Common myeloid progenitor, CD34-positive (primary cell): ENCODE results near the gene GATA5.
"Not testable (repeated sequence)": the region's sequence is repeated elsewhere in the genome, so short reads cannot be mapped to it uniquely, and the experiment has no call there.

ENCODE experiments used
- CTCF ChIA-PET: fragments of 350-600 bp; sonication (Branson Sonifier 250); formaldehyde crosslinking; loops from one replicate; lab custom pipeline; 2021; ENCODE audit warnings: antibody characterized with exemption; lab: Charles Lee
- POLR2A ChIA-PET: fragments of 350-600 bp; sonication (Branson Sonifier 250); formaldehyde crosslinking; loops from one replicate; lab custom pipeline; 2021; ENCODE audit warnings: antibody characterized with exemption; lab: Charles Lee
- DNase-seq, 3 donors: peaks; one replicate each; pipeline versions ENCODE4 v3.0.0 to v3.0.0-alpha.2; 2013
- H3K27ac ChIP-seq, 2 experiments: 1 replicate in 1 of 2; 2 replicates in 1 of 2; pipeline ENCODE4 v1.7.0; 2013; ENCODE audit warnings: inconsistent platforms in 2 of 2, low read length in 2 of 2, mild to moderate bottlenecking in 2 of 2, low read depth in 1 of 2, moderate library complexity in 1 of 2; ENCODE audit not compliant: severe bottlenecking in 2 of 2, insufficient read depth in 1 of 2, poor library complexity in 1 of 2
- H3K27me3 ChIP-seq, 5 experiments: replicated peaks in 2 of 5; 1 replicate in 3 of 5; 2 replicates in 2 of 5; pipeline versions ENCODE4 v1.6.1 to v1.7.0; 2013; ENCODE audit warnings: low read length in 4 of 5, mild to moderate bottlenecking in 2 of 5, moderate library complexity in 2 of 5, inconsistent platforms in 1 of 5; ENCODE audit not compliant: insufficient read depth in 5 of 5, control insufficient read depth in 4 of 5
- H3K36me3 ChIP-seq, 4 experiments: 1 replicate in 2 of 4; 2 replicates in 2 of 4; pipeline versions ENCODE4 v1.6.1 to v1.7.0; 2013; ENCODE audit warnings: low read length in 3 of 4, control low read depth in 1 of 4, mild to moderate bottlenecking in 1 of 4; ENCODE audit not compliant: control insufficient read depth in 4 of 4, insufficient read depth in 4 of 4
- H3K4me1 ChIP-seq, 4 experiments: 1 replicate in 3 of 4; 2 replicates in 1 of 4; pipeline versions ENCODE4 v1.6.1 to v1.7.1; 2013; ENCODE audit warnings: low read length in 3 of 4, mild to moderate bottlenecking in 3 of 4, control low read depth in 1 of 4, inconsistent platforms in 1 of 4, moderate library complexity in 1 of 4; ENCODE audit not compliant: control insufficient read depth in 4 of 4, insufficient read depth in 4 of 4; ENCODE audit errors: control extremely low read depth in 1 of 4
- H3K4me3 ChIP-seq, 7 experiments: 1 replicate in 4 of 7; 2 replicates in 3 of 7; pipeline versions ENCODE4 v1.5.1 to v1.7.0; 2013; ENCODE audit warnings: mild to moderate bottlenecking in 7 of 7, low read length in 6 of 7, moderate library complexity in 6 of 7, inconsistent platforms in 2 of 7, low read depth in 2 of 7, control low read depth in 1 of 7; ENCODE audit not compliant: insufficient read depth in 4 of 7, control insufficient read depth in 1 of 7; ENCODE audit errors: extremely low read depth in 1 of 7
- H3K9me3 ChIP-seq, 5 experiments: 1 replicate in 4 of 5; 2 replicates in 1 of 5; pipeline versions ENCODE4 v1.6.1 to v1.7.1; 2013; ENCODE audit warnings: low read length in 4 of 5, mild to moderate bottlenecking in 2 of 5, inconsistent platforms in 1 of 5, low read depth in 1 of 5, moderate library complexity in 1 of 5; ENCODE audit not compliant: control insufficient read depth in 4 of 5, insufficient read depth in 2 of 5; ENCODE audit errors: control extremely low read depth in 1 of 5
- WGBS: methylation state at CpG from one replicate; pipeline ENCODE4 v1.1.5; 2013; ENCODE audit not compliant: insufficient coverage; 5-methylcytosine and 5-hydroxymethylcytosine counted together

The GATA5 gene

GRCh38 chr20:62427172-62428001 is 48.4 kb downstream of the GATA5 start, which contains the start of gene RBBP8NL:
RBBP8NL (minus strand) TSS chr20:62427539; CDS start chr20:62419647, 7,892 bp downstream.
- Histone ChIP-seq H3K36me3 (no peaks in the 10 kb centered on the region), H3K9me3 (no peaks in the 10 kb centered on the region), H3K4me3 (no peak within 1 kb of the TSS), H3K27ac (no peak within 1 kb of the TSS), H3K4me1 (peaks cover 0 to 3% (median 0%) of the 10 kb centered on the region in 4 experiments), H3K27me3 (peaks cover 0 to 24% (median 2%) of the 10 kb centered on the region in 5 experiments)
- 82% methylated on average over 24 of the region's 28 CpGs for WGBS
- ChIA-PET CTCF (no interaction called here), POLR2A (no interaction called here)
- DNase-seq, result no peak

- H3K4me1 ChIP-seq, result peaks cover 0 to 3% (median 0%) of the 10 kb centered on the region in 4 experiments
- no peak for DNase-seq
- no peaks in the 10 kb centered on the region for H3K9me3 ChIP-seq
- CTCF ChIA-PET, result no interaction called here
- no peak overlapping the region for H3K27ac ChIP-seq
- H3K4me3 ChIP-seq, result no peak overlapping the region
- 71% methylated on average over 18 of the region's 22 CpGs for WGBS
- H3K36me3 ChIP-seq, result no peaks in the 10 kb centered on the region
- POLR2A ChIA-PET, result no interaction called here
- H3K27me3 ChIP-seq, result peaks cover 0 to 21% (median 2%) of the 10 kb centered on the region in 5 experiments
These were observed 49.1 kb downstream of the GATA5 start for GRCh38 chr20:62426699-62427131.

GRCh38 chr20:62426059-62426348 is 49.8 kb downstream of the GATA5 start:
- H3K9me3 ChIP-seq, H3K36me3 ChIP-seq, H3K27ac ChIP-seq, POLR2A ChIA-PET, CTCF ChIA-PET, H3K4me1 ChIP-seq, H3K4me3 ChIP-seq, DNase-seq: not testable (repeated sequence)
- 90% methylated on average over 2 of the region's 4 CpGs for WGBS
- peaks cover 0 to 20% (median 0%) of the 10 kb centered on the region in 5 experiments for H3K27me3 ChIP-seq

- H3K27me3 ChIP-seq, result peaks cover 0 to 20% (median 0%) of the 10 kb centered on the region in 5 experiments
- H3K36me3 ChIP-seq, result no peaks in the 10 kb centered on the region
- WGBS, result 89% methylated on average over 21 of the region's 21 CpGs
- CTCF ChIA-PET, result no interaction called here
- POLR2A ChIA-PET, result no interaction called here
- no peak for DNase-seq
- H3K4me1 ChIP-seq, result peaks cover 0 to 3% (median 0%) of the 10 kb centered on the region in 4 experiments
- H3K4me3 ChIP-seq, result no peak overlapping the region
- no peaks in the 10 kb centered on the region for H3K9me3 ChIP-seq
- no peak overlapping the region for H3K27ac ChIP-seq
These were observed 50.3 kb downstream of the GATA5 start for GRCh38 chr20:62425281-62426058.

- POLR2A ChIA-PET, result no interaction called here
These were observed 51.3 kb downstream of the GATA5 start for GRCh38 chr20:62424249-62425107.

GRCh38 chr20:62423326-62423706 is 52.5 kb downstream of the GATA5 start:
- H3K9me3 ChIP-seq, result no peaks in the 10 kb centered on the region
- 42% methylated on average over 7 of the region's 10 CpGs for WGBS
- CTCF ChIA-PET, result no interaction called here
- H3K4me3 ChIP-seq, result no peak overlapping the region
- POLR2A ChIA-PET, result interaction anchor here (0.6 kb wide), 2 partner anchors 39 to 294 kb away, joined by 3 to 12 read pairs; no protein-coding TSS in a partner anchor
- H3K27ac ChIP-seq, result no peak overlapping the region
- no peaks in the 10 kb centered on the region for H3K4me1 ChIP-seq
- no peaks in the 10 kb centered on the region for H3K36me3 ChIP-seq
- DNase-seq, result no peak
- H3K27me3 ChIP-seq, result peaks cover 0 to 20% (median 0%) of the 10 kb centered on the region in 5 experiments

More at GRCh38 chr20:62424249-62425107, 51.3 kb downstream of the GATA5 start:
- Histone ChIP-seq H3K9me3 (no peaks in the 10 kb centered on the region), H3K36me3 (no peaks in the 10 kb centered on the region), H3K4me1 (peaks cover 0 to 3% (median 0%) of the 10 kb centered on the region in 4 experiments), H3K27me3 (peaks cover 0 to 20% (median 0%) of the 10 kb centered on the region in 5 experiments), H3K4me3 (no peak overlapping the region), H3K27ac (no peak overlapping the region)
- WGBS, result 71% methylated on average over 19 of the region's 23 CpGs
- no peak for DNase-seq
- CTCF ChIA-PET, result no interaction called here
